CD14-positive monocyte (primary cell): Measurements from ENCODE around the gene MSX1. TPM values are rescaled to one million over a fixed set of nuclear protein-coding genes. Genes with fewer than 3 reads are reported as not detected.

Experiments
- DNase-seq, 3 donors: peaks; one replicate each; pipeline ENCODE4 v3.0.0-alpha.2; 2011 to 2022
- H2AFZ ChIP-seq: 2 replicates; pipeline ENCODE4 v1.6.0; 2012; ENCODE audit warnings: mild to moderate bottlenecking, low read depth, low read length, inconsistent platforms; ENCODE audit not compliant: insufficient read depth, poor library complexity, severe bottlenecking
- H3K27ac ChIP-seq, 2 donors: 1 replicate in 1 of 2; 2 replicates in 1 of 2; pipeline ENCODE4 v1.5.1; 2012 to 2013; ENCODE audit warnings: low read length in 2 of 2, control low read depth in 1 of 2, inconsistent platforms in 1 of 2, low read depth in 1 of 2, mild to moderate bottlenecking in 1 of 2
- H3K27me3 ChIP-seq, 2 donors: one replicate each; pipeline versions ENCODE4 v1.6.0 to v1.6.1; 2011 to 2013; ENCODE audit warnings: low read length in 2 of 2; ENCODE audit not compliant: control insufficient read depth in 2 of 2, insufficient read depth in 2 of 2
- H3K36me3 ChIP-seq, 2 donors: replicated peaks in 1 of 2; 1 replicate in 1 of 2; 2 replicates in 1 of 2; pipeline versions ENCODE4 v1.5.1 to v1.6.1; 2012 to 2013; ENCODE audit warnings: low read length in 2 of 2, control low read depth in 1 of 2, inconsistent platforms in 1 of 2, mild to moderate bottlenecking in 1 of 2; ENCODE audit not compliant: insufficient read depth in 2 of 2, control insufficient read depth in 1 of 2
- H3K4me1 ChIP-seq, 2 donors: 1 replicate in 1 of 2; 2 replicates in 1 of 2; pipeline versions ENCODE4 v1.5.1 to v1.6.1; 2012 to 2013; ENCODE audit warnings: low read length in 2 of 2, control low read depth in 1 of 2, inconsistent platforms in 1 of 2, mild to moderate bottlenecking in 1 of 2, moderate library complexity in 1 of 2; ENCODE audit not compliant: insufficient read depth in 2 of 2, control insufficient read depth in 1 of 2
- H3K4me2 ChIP-seq: replicated peaks from 2 replicates; pipeline ENCODE3; 2012; ENCODE audit warnings: low read length, moderate library complexity, mild to moderate bottlenecking; ENCODE audit not compliant: poor library complexity, severe bottlenecking; ENCODE audit errors: extremely low read depth
- H3K4me3 ChIP-seq, 3 experiments: fragments of 200-600 bp in 1 of 3; sonication (generic) in 1 of 3; replicated peaks in 1 of 3; 1 replicate in 2 of 3; 2 replicates in 1 of 3; pipeline ENCODE4 v1.5.1; 2011 to 2013; ENCODE audit warnings: low read length in 3 of 3, mild to moderate bottlenecking in 3 of 3, control low read depth in 2 of 3, low read depth in 2 of 3, inconsistent platforms in 1 of 3, moderate library complexity in 1 of 3
- H3K79me2 ChIP-seq: 2 replicates; pipeline ENCODE4 v1.6.0; 2012; ENCODE audit warnings: mild to moderate bottlenecking, control low read depth, inconsistent platforms, low read length, moderate library complexity; ENCODE audit not compliant: insufficient read depth
- H3K9ac ChIP-seq: 2 replicates; pipeline ENCODE4 v1.6.0; 2017; ENCODE audit warnings: low read length, mild to moderate bottlenecking; ENCODE audit not compliant: insufficient read depth, poor library complexity, severe bottlenecking
- H3K9me3 ChIP-seq, 2 donors: replicated peaks in 1 of 2; 1 replicate in 1 of 2; 2 replicates in 1 of 2; pipeline versions ENCODE4 v1.5.1 to v1.6.1; 2012 to 2013; ENCODE audit warnings: low read length in 2 of 2, control low read depth in 1 of 2; ENCODE audit not compliant: control insufficient read depth in 1 of 2, insufficient read depth in 1 of 2
- H4K20me1 ChIP-seq: 2 replicates; pipeline ENCODE4 v1.6.0; 2012; ENCODE audit warnings: mild to moderate bottlenecking, low read length, control low read depth, moderate library complexity; ENCODE audit not compliant: insufficient read depth
- H3K27ac Mint-ChIP-seq, 7 donors: one replicate each; pipeline ENCODE4 v1.8.0; 2020; ENCODE audit warnings: mild to moderate bottlenecking in 7 of 7, mixed read lengths in 7 of 7, moderate library complexity in 6 of 7, inconsistent platforms in 2 of 7
- H3K27me3 Mint-ChIP-seq, 3 donors: one replicate each; pipeline ENCODE4 v1.8.0; 2021 to 2022; ENCODE audit warnings: low read depth in 3 of 3, mild to moderate bottlenecking in 3 of 3, mixed read lengths in 3 of 3, moderate library complexity in 3 of 3, inconsistent platforms in 1 of 3
- H3K36me3 Mint-ChIP-seq, 2 donors: one replicate each; pipeline ENCODE4 v1.8.0; 2020; ENCODE audit warnings: mixed read lengths in 2 of 2, inconsistent platforms in 1 of 2, mild to moderate bottlenecking in 1 of 2
- H3K4me1 Mint-ChIP-seq: one replicate; pipeline ENCODE4 v1.8.0; 2020; ENCODE audit warnings: mild to moderate bottlenecking, mixed read lengths
- H3K4me3 Mint-ChIP-seq, 2 donors: one replicate each; pipeline ENCODE4 v1.8.0; 2020; ENCODE audit warnings: mild to moderate bottlenecking in 2 of 2, mixed read lengths in 2 of 2, moderate library complexity in 1 of 2
- H3K9me3 Mint-ChIP-seq, 7 donors: one replicate each; pipeline ENCODE4 v1.8.0; 2020 to 2022; ENCODE audit warnings: mixed read lengths in 7 of 7, mild to moderate bottlenecking in 6 of 7, moderate library complexity in 6 of 7, inconsistent platforms in 2 of 7
- CTCF ChIP-seq: fragments of 200-600 bp; IDR thresholded peaks from one replicate; pipeline ENCODE4 v1.8.0; 2022; ENCODE audit warnings: antibody characterized with exemption, mild to moderate bottlenecking
- WGBS: methylation state at CpG from one replicate; pipeline ENCODE4 v1.1.5; 2013; ENCODE audit warnings: missing lambda C conversion rate; ENCODE audit not compliant: insufficient coverage; 5-methylcytosine and 5-hydroxymethylcytosine counted together
- intact Hi-C, 2 donors: fragments of 100-400 bp; cut with micrococcal nuclease; formaldehyde crosslinking; loops; one replicate each; pipeline versions ENCODE4 v1.15.0 to v1.15.1; 2023
- polyA plus RNA-seq, 3 donors: library from polyadenylated mRNA; depleted of rRNA in 1 of 3; unstranded in 2 of 3; stranded (reverse) in 1 of 3; fragments of 300-500 nt in 2 of 3; fragments of >200 nt in 1 of 3; fragmentation: Illumina TruSeq in 2 of 3; gene quantifications; 1 replicate in 2 of 3; 2 replicates in 1 of 3; pipeline ENCODE4 v1.2.3, GENCODE V29; 2012 to 2021

The MSX1 gene
- polyA plus RNA-seq, 3 donors = not detected

DNA sequence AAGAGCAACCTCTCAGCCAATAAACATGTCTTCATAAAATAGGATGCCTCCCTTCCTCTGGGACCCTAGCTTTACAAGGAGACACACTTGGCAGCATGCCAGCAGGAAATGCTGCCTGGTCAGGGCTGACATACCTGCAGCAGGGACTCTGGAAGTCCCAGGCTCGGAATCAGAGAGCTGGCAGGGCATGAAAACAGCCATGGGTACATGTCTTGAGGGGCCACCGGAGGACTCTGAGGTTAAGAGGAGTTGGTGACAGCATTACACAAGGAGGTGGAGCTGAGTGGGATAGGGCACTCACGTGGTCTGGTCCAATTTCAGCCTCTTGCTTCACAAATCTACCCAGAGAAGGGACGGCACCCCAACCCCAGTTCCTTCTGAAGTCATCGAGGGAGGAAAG lies 15.7 kb downstream of the MSX1 start:
- Histone ChIP-seq H2AFZ (no peak overlapping the region), H3K9me3 (peaks cover 0 to 21% of the 10 kb centered on the region in 2 donors), H3K9ac (no peak overlapping the region), H3K36me3 (no peaks in the 10 kb centered on the region), H3K4me2 (no peak overlapping the region), H3K27me3 (peaks cover 38 to 57% of the 10 kb centered on the region in 2 donors), H3K4me3 (no peak overlapping the region), H4K20me1 (no peaks in the 10 kb centered on the region), H3K4me1 (no peaks in the 10 kb centered on the region), H3K79me2 (no peaks in the 10 kb centered on the region), H3K27ac (no peak overlapping the region)
- H3K27me3 Mint-ChIP-seq = peaks cover 57 to 68% (median 68%) of the 10 kb centered on the region in 3 donors
- no peaks in the 10 kb centered on the region for H3K4me1 Mint-ChIP-seq
- H3K27ac Mint-ChIP-seq = no peak overlapping the region
- DNase-seq = no peak
- intact Hi-C loops = loop anchor here in 1 of 2 donors (10.0 kb wide), 1 partner anchor 390 kb away; no protein-coding TSS in a partner anchor
- peaks cover 0 to 10% (median 5%) of the 10 kb centered on the region in 7 donors for H3K9me3 Mint-ChIP-seq
- TF ChIP-seq CTCF = no peak
- no peaks in the 10 kb centered on the region for H3K36me3 Mint-ChIP-seq
- no peak overlapping the region for H3K4me3 Mint-ChIP-seq
- 15% methylated on average over 3 of the region's 5 CpGs for WGBS

GRCh38 chr4:4875611-4876010 lies 16.1 kb downstream of the MSX1 start:
- no peak for DNase-seq
- Mint-ChIP-seq H3K36me3 (no peaks in the 10 kb centered on the region), H3K9me3 (peaks cover 0 to 10% (median 5%) of the 10 kb centered on the region in 7 donors), H3K27ac (no peak overlapping the region), H3K4me1 (no peaks in the 10 kb centered on the region), H3K27me3 (peaks cover 53 to 63% (median 63%) of the 10 kb centered on the region in 3 donors), H3K4me3 (peak overlapping the region in 1 of 2 donors; percentile 54)
- Histone ChIP-seq H3K36me3 (no peaks in the 10 kb centered on the region), H3K79me2 (no peaks in the 10 kb centered on the region), H2AFZ (no peak overlapping the region), H3K9me3 (peaks cover 0 to 16% of the 10 kb centered on the region in 2 donors), H3K4me3 (no peak overlapping the region), H3K27me3 (peaks cover 34 to 53% of the 10 kb centered on the region in 2 donors), H3K4me2 (no peak overlapping the region), H4K20me1 (no peaks in the 10 kb centered on the region), H3K27ac (no peak overlapping the region), H3K9ac (no peak overlapping the region), H3K4me1 (no peaks in the 10 kb centered on the region)
- WGBS = 36% methylated on average over 2 of the region's 5 CpGs
- no peak for TF ChIP-seq CTCF
- intact Hi-C loops = loop anchor here in 1 of 2 donors (10.0 kb wide), 1 partner anchor 391 kb away; no protein-coding TSS in a partner anchor
